Metanephros (tissue), 2 donors: ENCODE measurements around the gene AGGF1. TPM values are rescaled to one million over a fixed set of nuclear protein-coding genes. Genes with fewer than 3 reads are reported as not detected.

Source experiments
- small RNA-seq: library from RNA; depleted of rRNA; stranded (forward); fragments of <200 nt; gene quantifications from one replicate; pipeline ENCODE3, GENCODE V24; 2014; ENCODE audit warnings: low replicate concordance
- total RNA-seq: library from RNA; depleted of rRNA; stranded (reverse); fragments of >200 nt; gene quantifications from one replicate; pipeline ENCODE4 v1.2.3, GENCODE V29; 2014

AGGF1 gene, protein sequence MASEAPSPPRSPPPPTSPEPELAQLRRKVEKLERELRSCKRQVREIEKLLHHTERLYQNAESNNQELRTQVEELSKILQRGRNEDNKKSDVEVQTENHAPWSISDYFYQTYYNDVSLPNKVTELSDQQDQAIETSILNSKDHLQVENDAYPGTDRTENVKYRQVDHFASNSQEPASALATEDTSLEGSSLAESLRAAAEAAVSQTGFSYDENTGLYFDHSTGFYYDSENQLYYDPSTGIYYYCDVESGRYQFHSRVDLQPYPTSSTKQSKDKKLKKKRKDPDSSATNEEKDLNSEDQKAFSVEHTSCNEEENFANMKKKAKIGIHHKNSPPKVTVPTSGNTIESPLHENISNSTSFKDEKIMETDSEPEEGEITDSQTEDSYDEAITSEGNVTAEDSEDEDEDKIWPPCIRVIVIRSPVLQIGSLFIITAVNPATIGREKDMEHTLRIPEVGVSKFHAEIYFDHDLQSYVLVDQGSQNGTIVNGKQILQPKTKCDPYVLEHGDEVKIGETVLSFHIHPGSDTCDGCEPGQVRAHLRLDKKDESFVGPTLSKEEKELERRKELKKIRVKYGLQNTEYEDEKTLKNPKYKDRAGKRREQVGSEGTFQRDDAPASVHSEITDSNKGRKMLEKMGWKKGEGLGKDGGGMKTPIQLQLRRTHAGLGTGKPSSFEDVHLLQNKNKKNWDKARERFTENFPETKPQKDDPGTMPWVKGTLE
- 29.7 TPM for total RNA-seq

DNA sequence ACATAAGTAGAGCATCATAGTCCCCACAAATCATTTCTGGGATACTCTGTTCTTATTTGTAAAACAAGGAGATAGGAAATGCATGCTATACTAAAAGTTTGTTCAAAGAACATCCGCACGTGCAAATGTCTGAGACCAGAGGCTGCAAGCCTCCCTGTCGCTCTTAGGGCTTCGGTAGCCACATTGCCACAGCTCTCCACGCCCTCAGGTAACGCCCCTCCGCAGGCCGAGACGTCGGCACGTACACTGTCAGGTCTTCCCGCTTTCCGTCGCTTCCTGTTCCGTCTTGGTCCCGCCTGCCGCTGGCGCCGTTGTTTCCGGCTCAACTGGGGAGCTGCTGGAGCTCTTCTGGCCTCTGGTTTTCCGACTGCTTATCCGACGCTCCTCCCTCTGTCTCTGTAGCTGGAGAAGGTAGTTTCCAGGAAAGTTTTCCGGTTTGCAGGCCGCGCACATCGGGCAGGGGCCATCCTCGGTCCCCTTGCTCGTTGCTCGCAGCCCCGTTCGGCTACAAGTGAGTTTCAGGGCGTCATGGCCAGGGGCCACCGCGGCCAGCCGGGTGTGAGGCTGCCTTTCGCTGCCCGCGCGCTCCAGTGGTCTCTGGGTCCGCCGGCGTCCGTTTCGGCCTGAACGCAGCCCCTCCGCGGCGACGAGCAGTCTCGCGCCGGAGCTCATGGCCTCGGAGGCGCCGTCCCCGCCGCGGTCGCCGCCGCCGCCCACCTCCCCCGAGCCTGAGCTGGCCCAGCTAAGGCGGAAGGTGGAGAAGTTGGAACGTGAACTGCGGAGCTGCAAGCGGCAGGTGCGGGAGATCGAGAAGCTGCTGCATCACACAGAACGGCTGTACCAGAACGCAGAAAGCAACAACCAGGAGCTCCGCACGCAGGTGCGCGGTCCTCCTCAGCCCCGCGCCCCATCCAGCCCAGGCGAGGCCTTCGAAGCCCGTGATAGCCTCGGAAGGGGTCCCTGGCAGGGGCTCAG, at the start of gene AGGF1:
Gene AGGF1 (plus strand): TSS at position 308 of the 975 bp plus-strand sequence. CDS start 363 bp downstream, at position 671.

DNA sequence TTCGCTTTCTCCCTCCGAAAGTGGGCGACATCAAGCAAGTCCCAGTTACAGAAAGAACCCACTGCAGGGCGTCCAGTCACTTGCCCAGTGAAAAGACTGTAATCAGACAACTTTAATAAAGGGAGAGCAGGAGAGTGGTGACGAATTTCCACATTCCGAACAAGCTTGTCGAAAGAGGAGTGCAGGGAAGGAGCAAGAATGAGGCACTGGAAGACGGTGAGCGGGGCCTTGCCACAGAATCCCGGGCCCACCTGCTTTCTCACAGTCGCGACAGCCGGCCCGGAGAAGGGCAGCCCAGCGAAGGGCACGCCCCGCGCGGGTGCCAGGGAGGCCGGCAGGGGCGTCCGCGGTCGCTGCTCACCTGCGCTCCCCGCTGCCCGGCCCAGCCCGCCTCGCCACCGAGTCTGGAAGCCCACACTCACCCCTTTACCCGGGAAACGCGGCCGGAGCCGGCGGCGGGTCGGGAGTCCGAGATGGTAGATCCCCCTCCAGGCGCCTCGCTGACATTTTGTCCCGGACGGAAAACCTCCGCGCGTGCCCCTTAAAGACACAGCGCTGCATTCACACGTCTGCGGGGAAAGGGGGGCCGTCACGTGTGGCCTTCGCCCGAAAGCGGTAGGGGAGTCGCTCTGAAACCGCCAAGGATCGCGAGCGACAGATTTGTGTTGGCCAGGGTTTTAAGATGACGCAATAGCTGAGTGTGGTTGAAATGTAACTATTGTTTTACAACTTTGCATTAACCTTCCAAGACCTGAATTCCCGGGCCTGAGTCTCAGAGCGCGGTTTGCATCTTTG, 56.7 kb downstream of the AGGF1 start, which contains the start of gene ZBED3:
Gene ZBED3 (minus strand): TSS at position 597 of the 795 bp plus-strand sequence. CDS start 9,407 bp downstream, outside the sequence.

Small RNA genes lying within 50 kb of the gene (small RNA-seq; reads per million reads assigned to genes)
- gene SNORA47: 403 reads per million, percentile 99 among the genes with 10 or more reads in this experiment

Other genes with a start within 250 kb of the AGGF1 start
- gene F2RL1, start 211.4 kb upstream of the AGGF1 start, total RNA-seq: 25.9 TPM
- 0.41 TPM for gene S100Z, start 180.4 kb upstream of the AGGF1 start, total RNA-seq
- gene CRHBP, start 77.4 kb upstream of the AGGF1 start, total RNA-seq: 33.6 TPM
- 11.3 TPM for gene ZBED3, start 56.9 kb downstream of the AGGF1 start, total RNA-seq
- 5.1 TPM for gene PDE8B, start 180.3 kb downstream of the AGGF1 start, total RNA-seq